HepG2 (cell line): ENCODE measurements around the gene SULT2B1. TPM values are rescaled to one million over a fixed set of nuclear protein-coding genes. Genes with fewer than 3 reads are reported as not detected.

ENCODE experiments used
- ARNTL ChIP-seq: sonication (generic); formaldehyde crosslinking; IDR thresholded peaks from 2 replicates; pipeline ENCODE4 v1.4.0; 2020; ENCODE audit warnings: mild to moderate bottlenecking, missing genetic modification reagents
- BCL6 ChIP-seq: IDR thresholded peaks from 2 replicates; pipeline ENCODE4 v1.6.1; 2016; ENCODE audit warnings: missing genetic modification reagents, missing compliant biosample characterization
- GATAD1 ChIP-seq: IDR thresholded peaks from 2 replicates; pipeline ENCODE4 v1.6.1; 2016; ENCODE audit warnings: missing genetic modification reagents, missing compliant biosample characterization
- GMEB2 ChIP-seq: IDR thresholded peaks from 2 replicates; pipeline ENCODE4 v1.6.1; 2016; ENCODE audit warnings: missing biosample characterization, missing genetic modification reagents, low read depth
- KDM4B ChIP-seq: sonication (generic); formaldehyde crosslinking; IDR thresholded peaks from 2 replicates; pipeline ENCODE4 v1.4.0; 2020; ENCODE audit warnings: missing genetic modification reagents
- KLF16 ChIP-seq, 2 experiments: sonication (generic) in 1 of 2; formaldehyde crosslinking in 1 of 2; IDR thresholded peaks; 2 replicates each; pipeline versions ENCODE4 v1.6.1 to v1.8.0; 2016 to 2023; ENCODE audit warnings: missing genetic modification reagents in 2 of 2, missing compliant biosample characterization in 1 of 2
- KLF6 ChIP-seq: IDR thresholded peaks from 2 replicates; pipeline ENCODE4 v1.8.0; 2016; ENCODE audit warnings: missing biosample characterization, missing genetic modification reagents
- NBN ChIP-seq: fragments of 450-650 bp; conservative IDR thresholded peaks from 2 replicates; pipeline ENCODE4 v1.6.1; 2017
- REPIN1 ChIP-seq: sonication (generic); formaldehyde crosslinking; IDR thresholded peaks from 2 replicates; pipeline ENCODE4 v1.8.0; 2022; ENCODE audit warnings: missing genetic modification reagents, low read depth, mild to moderate bottlenecking, borderline replicate concordance
- SP5 ChIP-seq: IDR thresholded peaks from 2 replicates; pipeline ENCODE4 v1.6.1; 2016; ENCODE audit warnings: low read depth, borderline replicate concordance
- SSRP1 ChIP-seq: IDR thresholded peaks from 2 replicates; pipeline ENCODE4 v1.6.1; 2016; ENCODE audit warnings: control low read depth
- ZSCAN25 ChIP-seq: sonication (generic); formaldehyde crosslinking; IDR thresholded peaks from 2 replicates; pipeline ENCODE4 v1.8.0; 2022; ENCODE audit warnings: mild to moderate bottlenecking, missing genetic modification reagents
- polyA plus RNA-seq, 8 experiments: library from polyadenylated mRNA; depleted of rRNA in 3 of 8; stranded (reverse) in 7 of 8; unstranded in 1 of 8; fragments of >200 nt; fragmentation: Illumina TruSeq in 4 of 8; extraction: Trizol in 4 of 8; gene quantifications; 2 replicates each; pipeline versions ENCODE4 v1.2.1 to v1.2.3, GENCODE V29; 2011 to 2016; ENCODE audit warnings: low read depth in 4 of 8, missing spikeins in 1 of 8, mixed read lengths in 1 of 8; ENCODE audit not compliant: insufficient read depth in 1 of 8
- total RNA-seq, 5 experiments: library from RNA; depleted of rRNA; stranded (reverse); fragments of >200 nt; fragmentation: Illumina TruSeq; extraction: Trizol; gene quantifications; 2 replicates each; pipeline ENCODE4 v1.2.3, GENCODE V29; 2016; ENCODE audit warnings: low read depth in 1 of 5
- TF ChIP-seq, protein P1 (sequence below): sonication (generic); formaldehyde crosslinking; IDR thresholded peaks from 2 replicates; pipeline ENCODE4 v1.5.0; 2020; ENCODE audit warnings: mild to moderate bottlenecking, missing genetic modification reagents
- TF ChIP-seq, protein P2 (sequence below): sonication (generic); formaldehyde crosslinking; IDR thresholded peaks from 2 replicates; pipeline ENCODE4 v1.8.0; 2022; ENCODE audit warnings: mild to moderate bottlenecking, missing genetic modification reagents, borderline replicate concordance
- TF ChIP-seq, protein P3 (sequence below): sonication (generic); formaldehyde crosslinking; IDR thresholded peaks from 2 replicates; pipeline ENCODE4 v1.4.0; 2020; ENCODE audit warnings: mild to moderate bottlenecking, low read depth, missing genetic modification reagents
- TF ChIP-seq, protein P4 (sequence below): IDR thresholded peaks from 2 replicates; pipeline ENCODE4 v1.6.1; 2016; ENCODE audit warnings: low read depth, borderline replicate concordance
- TF ChIP-seq, protein P5 (sequence below): sonication (generic); formaldehyde crosslinking; IDR thresholded peaks from 2 replicates; pipeline ENCODE4 v1.5.1; 2020; ENCODE audit warnings: mild to moderate bottlenecking, missing genetic modification reagents, moderate library complexity

Gene SULT2B1
- total and polyA plus RNA-seq, 2 of the 13 experiments (the other 11 are each of a cell fraction or from before 2014, with no cell fraction given): 0.13 TPM; not detected in 1

GRCh38 chr19:48646001-48646721 is 94.2 kb downstream of the SULT2B1 start, which contains the start of gene CA11 (continued):
- TF ChIP-seq ZSCAN25 (CRISPR knock-in tag) (peak; percentile 93), ARNTL (peak; percentile 82), NBN (no peak), KLF16 (CRISPR knock-in tag; IDR thresholded peaks at IDR 0.05) (peak in 1 of 2 experiments; percentile 58; a peak in 1 of 4 replicates), GATAD1 (CRISPR knock-in tag) (peak; percentile 51; the same call in 1 of the 2 replicates), SP5 (CRISPR knock-in tag) (peak; percentile 84), SSRP1 (CRISPR knock-in tag) (0 out of 2 replicates have a peak, but pooled peaks have one; percentile 44), KLF6 (CRISPR knock-in tag) (0 out of 2 replicates have a peak, but pooled peaks have one; percentile 56), KDM4B (CRISPR knock-in tag) (peak; percentile 45; the same call in 1 of the 2 replicates), REPIN1 (CRISPR knock-in tag) (peak; percentile 25; the same call in 1 of the 2 replicates), BCL6 (CRISPR knock-in tag) (peak; percentile 18; the same call in 1 of the 2 replicates), GMEB2 (CRISPR knock-in tag) (no peak)
- TF ChIP-seq, protein P1, sequence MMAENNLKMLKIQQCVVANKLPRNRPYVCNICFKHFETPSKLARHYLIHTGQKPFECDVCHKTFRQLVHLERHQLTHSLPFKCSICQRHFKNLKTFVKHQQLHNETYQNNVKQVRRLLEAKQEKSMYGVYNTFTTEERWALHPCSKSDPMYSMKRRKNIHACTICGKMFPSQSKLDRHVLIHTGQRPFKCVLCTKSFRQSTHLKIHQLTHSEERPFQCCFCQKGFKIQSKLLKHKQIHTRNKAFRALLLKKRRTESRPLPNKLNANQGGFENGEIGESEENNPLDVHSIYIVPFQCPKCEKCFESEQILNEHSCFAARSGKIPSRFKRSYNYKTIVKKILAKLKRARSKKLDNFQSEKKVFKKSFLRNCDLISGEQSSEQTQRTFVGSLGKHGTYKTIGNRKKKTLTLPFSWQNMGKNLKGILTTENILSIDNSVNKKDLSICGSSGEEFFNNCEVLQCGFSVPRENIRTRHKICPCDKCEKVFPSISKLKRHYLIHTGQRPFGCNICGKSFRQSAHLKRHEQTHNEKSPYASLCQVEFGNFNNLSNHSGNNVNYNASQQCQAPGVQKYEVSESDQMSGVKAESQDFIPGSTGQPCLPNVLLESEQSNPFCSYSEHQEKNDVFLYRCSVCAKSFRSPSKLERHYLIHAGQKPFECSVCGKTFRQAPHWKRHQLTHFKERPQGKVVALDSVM (CRISPR knock-in tag): 0 out of 2 replicates have a peak, but pooled peaks have one; percentile 10
- TF ChIP-seq, protein P2, sequence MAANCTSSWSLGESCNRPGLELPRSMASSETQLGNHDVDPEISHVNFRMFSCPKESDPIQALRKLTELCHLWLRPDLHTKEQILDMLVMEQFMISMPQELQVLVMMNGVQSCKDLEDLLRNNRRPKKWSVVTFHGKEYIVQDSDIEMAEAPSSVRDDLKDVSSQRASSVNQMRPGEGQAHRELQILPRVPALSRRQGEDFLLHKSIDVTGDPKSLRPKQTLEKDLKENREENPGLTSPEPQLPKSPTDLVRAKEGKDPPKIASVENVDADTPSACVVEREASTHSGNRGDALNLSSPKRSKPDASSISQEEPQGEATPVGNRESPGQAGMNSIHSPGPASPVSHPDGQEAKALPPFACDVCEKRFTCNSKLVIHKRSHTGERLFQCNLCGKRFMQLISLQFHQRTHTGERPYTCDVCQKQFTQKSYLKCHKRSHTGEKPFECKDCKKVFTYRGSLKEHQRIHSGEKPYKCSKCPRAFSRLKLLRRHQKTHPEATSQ: no peak
- TF ChIP-seq, protein P3, sequence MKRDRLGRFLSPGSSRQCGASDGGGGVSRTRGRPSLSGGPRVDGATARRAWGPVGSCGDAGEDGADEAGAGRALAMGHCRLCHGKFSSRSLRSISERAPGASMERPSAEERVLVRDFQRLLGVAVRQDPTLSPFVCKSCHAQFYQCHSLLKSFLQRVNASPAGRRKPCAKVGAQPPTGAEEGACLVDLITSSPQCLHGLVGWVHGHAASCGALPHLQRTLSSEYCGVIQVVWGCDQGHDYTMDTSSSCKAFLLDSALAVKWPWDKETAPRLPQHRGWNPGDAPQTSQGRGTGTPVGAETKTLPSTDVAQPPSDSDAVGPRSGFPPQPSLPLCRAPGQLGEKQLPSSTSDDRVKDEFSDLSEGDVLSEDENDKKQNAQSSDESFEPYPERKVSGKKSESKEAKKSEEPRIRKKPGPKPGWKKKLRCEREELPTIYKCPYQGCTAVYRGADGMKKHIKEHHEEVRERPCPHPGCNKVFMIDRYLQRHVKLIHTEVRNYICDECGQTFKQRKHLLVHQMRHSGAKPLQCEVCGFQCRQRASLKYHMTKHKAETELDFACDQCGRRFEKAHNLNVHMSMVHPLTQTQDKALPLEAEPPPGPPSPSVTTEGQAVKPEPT: peak; percentile 100
- TF ChIP-seq, protein P4, sequence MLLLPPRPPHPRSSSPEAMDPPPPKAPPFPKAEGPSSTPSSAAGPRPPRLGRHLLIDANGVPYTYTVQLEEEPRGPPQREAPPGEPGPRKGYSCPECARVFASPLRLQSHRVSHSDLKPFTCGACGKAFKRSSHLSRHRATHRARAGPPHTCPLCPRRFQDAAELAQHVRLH (CRISPR knock-in tag): peak; percentile 63; the same call in 1 of the 2 replicates
- TF ChIP-seq, protein P5, sequence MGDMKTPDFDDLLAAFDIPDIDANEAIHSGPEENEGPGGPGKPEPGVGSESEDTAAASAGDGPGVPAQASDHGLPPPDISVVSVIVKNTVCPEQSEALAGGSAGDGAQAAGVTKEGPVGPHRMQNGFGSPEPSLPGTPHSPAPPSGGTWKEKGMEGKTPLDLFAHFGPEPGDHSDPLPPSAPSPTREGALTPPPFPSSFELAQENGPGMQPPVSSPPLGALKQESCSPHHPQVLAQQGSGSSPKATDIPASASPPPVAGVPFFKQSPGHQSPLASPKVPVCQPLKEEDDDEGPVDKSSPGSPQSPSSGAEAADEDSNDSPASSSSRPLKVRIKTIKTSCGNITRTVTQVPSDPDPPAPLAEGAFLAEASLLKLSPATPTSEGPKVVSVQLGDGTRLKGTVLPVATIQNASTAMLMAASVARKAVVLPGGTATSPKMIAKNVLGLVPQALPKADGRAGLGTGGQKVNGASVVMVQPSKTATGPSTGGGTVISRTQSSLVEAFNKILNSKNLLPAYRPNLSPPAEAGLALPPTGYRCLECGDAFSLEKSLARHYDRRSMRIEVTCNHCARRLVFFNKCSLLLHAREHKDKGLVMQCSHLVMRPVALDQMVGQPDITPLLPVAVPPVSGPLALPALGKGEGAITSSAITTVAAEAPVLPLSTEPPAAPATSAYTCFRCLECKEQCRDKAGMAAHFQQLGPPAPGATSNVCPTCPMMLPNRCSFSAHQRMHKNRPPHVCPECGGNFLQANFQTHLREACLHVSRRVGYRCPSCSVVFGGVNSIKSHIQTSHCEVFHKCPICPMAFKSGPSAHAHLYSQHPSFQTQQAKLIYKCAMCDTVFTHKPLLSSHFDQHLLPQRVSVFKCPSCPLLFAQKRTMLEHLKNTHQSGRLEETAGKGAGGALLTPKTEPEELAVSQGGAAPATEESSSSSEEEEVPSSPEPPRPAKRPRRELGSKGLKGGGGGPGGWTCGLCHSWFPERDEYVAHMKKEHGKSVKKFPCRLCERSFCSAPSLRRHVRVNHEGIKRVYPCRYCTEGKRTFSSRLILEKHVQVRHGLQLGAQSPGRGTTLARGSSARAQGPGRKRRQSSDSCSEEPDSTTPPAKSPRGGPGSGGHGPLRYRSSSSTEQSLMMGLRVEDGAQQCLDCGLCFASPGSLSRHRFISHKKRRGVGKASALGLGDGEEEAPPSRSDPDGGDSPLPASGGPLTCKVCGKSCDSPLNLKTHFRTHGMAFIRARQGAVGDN (CRISPR knock-in tag): peak; percentile 76
